HK-2 (cell line): Measurements from ENCODE around the gene P3H3.

Experiments
- DNase-seq: peaks from one replicate; pipeline ENCODE4 v3.0.0-alpha.2; 2018; ENCODE audit not compliant: unreplicated experiment

The P3H3 gene

DNA sequence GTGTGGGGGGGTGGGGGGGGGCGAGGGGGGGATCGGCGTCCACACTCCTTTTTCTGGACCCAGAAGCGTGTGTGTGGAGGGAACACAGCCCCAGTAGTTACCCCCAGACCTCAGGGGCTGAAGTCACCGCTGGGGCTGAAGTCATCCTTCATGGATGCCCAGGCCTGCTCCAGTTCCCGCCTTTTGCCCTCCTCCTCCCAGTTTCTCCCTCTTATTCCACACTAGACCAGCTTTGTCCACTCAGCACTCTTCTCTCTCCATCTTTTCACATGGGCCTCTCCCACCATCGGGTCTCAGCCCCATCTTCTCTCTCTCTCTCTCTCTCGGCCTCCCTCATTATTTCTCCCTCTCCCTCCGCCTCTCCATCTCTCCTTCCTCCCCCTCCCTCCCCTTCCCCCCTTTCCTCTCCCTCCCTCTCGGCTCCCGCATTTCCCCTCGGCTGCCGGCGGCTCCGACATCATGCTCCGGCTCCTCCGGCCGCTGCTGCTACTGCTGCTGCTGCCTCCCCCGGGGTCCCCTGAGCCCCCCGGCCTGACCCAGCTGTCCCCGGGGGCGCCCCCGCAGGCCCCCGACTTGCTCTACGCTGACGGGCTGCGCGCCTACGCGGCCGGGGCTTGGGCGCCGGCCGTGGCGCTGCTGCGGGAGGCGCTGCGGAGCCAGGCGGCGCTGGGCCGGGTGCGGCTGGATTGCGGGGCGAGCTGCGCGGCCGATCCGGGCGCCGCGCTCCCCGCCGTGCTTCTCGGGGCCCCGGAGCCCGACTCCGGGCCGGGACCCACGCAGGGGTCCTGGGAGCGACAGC lies at the start of gene P3H3:
TSS of gene P3H3 (plus strand) at position 426 of the 799 bp plus-strand sequence. CDS start at position 460, 34 bp downstream.
- DNase-seq: peak; percentile 53

DNA sequence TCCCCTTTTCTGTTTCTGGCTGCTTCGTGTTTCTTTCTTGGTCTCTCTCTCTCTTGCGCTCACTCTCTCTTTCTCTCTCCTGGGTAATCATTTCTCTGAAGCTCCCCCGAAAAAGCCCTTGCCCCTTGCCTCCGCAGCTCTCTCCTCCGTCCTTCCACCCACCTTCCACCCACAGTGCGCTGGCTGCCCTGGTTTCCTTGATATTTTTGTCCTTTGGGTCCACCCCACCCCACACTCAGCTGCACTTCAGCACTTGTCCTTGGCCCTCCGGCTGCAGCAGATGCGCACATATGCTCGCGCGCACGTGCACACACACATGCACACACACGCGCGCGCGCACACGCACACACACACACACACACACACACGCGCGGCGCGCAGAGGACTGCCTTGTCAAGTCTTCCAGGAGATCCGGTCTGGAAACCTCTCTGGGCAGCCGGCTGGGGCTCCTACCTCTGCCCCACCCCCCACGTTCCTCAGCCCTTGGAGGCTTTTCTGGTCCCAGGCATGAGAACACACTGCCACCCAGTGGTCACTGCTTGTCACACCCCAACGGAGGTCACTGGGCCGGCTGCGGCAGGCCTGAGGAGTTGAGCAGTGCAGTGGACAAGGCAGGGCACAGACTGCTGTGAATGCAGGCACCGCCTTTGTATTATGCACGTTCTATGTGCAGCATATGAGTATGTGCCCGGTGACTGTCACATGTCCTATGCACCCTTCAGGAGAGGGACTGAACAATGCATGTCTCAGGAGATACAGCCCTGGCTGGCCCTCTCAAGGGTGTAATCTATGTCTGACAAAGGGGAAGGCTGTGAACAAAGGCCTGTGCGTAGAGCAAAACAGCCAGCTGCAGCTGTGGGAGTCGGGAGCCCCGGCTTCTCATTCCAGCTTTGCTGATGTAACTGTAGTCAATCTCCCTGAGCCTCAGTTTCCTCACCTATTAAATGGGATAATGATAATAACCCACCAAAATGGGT lies 49.3 kb upstream of the P3H3 start:
- peak; percentile 96 for DNase-seq

DNA sequence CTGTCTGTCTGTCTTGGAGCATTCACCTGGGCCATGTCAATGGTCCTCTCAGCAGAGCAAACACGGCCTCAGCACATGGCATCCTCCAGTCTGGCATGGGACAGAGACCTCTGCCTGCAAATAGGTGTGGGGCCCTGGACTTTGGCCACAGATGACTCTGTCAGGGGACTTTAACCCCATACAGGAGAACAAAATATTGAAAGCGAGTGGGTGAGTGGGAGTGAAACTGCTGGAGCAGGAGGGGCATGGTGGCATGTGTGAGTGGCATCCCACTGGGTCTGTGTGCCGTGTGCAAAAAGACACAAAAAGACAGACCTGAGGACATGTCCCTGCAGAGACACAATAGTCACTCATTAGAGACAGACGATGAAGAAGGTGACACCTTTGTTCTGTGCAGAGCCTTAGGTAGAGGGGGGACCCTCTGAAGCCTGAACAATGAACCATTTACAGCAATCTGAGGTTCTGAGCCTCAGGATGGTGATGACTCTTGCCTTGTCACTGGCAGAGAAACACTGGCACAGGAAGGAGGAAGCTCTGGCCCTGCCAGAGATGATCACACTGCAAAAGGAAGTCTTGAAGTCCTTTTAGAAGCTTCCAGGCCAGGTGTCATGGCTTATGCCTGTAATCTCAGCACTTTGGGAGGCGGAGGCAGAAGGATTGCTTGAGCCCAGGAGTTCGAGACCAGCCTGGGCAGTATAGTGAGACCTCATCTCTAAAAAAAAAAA lies 48.3 kb upstream of the P3H3 start:
- DNase-seq: no peak

GRCh38 chr12:6780573-6780972 lies 47.6 kb upstream of the P3H3 start:
- no peak for DNase-seq

- DNase-seq: no peak
Observed at GRCh38 chr12:6782119-6782518, 46.1 kb upstream of the P3H3 start.

DNA sequence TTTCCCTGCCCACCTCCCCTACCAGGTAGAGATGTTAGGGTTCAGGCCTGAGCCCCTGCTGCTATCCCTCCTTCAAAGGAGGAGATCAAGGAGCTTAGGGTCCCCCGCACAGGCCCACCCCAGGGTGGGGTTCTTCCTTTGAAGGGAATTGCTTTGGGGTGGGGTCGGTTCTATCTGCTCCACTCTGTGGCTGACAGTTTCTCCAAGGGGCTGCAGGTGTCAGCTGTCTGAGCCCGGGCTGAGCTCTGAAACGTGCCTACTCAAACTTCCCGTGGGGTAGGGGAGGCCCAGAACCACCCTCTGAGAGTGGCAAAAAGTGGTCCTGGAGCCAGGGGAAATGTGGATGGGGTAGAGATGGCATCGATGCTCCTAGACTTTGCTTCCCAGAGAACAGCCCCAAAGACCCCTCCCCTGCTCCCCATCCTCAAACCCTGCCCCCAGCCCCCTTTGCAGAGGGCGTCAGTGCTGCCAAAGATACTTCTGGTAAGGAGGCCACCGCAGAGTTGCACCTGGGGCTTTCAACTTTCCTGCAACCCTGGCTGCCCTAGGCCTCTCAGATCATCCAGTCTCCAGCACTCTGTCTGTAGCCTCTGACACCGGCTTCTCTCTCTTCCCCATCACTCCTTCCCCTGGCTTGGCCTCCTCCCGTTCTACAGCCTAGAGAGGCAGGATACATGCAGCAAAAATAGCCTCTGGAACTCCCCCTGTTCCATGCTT lies 45.2 kb upstream of the P3H3 start:
- no peak for DNase-seq

- DNase-seq: no peak
Observed at GRCh38 chr12:6783828-6784227, 44.4 kb upstream of the P3H3 start.

GRCh38 chr12:6784296-6784695 lies 43.9 kb upstream of the P3H3 start:
- DNase-seq: no peak

DNA sequence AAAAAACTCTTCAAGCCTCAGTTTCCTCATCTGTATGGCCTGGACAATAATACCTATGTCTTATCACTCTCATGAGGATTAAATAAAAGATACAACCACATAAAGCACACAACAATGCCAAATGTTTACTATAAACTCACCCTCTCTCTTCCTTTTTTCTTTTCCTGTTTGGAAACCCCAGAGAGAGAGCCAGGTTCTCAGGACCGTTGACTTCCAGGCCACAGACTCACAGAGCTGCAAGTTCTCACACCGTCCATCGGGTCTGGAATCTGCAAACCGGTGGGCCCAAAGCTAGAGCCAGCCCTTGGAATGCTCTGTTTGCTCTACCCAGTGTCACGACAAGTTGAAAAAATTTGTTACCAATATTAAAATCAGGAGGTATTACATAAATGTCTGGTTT lies 43.4 kb upstream of the P3H3 start:
- DNase-seq: no peak

- DNase-seq: no peak
Observed at GRCh38 chr12:6786416-6787094, 41.7 kb upstream of the P3H3 start.

- DNase-seq: no peak
Observed at GRCh38 chr12:6787309-6787708, 40.9 kb upstream of the P3H3 start.

DNA sequence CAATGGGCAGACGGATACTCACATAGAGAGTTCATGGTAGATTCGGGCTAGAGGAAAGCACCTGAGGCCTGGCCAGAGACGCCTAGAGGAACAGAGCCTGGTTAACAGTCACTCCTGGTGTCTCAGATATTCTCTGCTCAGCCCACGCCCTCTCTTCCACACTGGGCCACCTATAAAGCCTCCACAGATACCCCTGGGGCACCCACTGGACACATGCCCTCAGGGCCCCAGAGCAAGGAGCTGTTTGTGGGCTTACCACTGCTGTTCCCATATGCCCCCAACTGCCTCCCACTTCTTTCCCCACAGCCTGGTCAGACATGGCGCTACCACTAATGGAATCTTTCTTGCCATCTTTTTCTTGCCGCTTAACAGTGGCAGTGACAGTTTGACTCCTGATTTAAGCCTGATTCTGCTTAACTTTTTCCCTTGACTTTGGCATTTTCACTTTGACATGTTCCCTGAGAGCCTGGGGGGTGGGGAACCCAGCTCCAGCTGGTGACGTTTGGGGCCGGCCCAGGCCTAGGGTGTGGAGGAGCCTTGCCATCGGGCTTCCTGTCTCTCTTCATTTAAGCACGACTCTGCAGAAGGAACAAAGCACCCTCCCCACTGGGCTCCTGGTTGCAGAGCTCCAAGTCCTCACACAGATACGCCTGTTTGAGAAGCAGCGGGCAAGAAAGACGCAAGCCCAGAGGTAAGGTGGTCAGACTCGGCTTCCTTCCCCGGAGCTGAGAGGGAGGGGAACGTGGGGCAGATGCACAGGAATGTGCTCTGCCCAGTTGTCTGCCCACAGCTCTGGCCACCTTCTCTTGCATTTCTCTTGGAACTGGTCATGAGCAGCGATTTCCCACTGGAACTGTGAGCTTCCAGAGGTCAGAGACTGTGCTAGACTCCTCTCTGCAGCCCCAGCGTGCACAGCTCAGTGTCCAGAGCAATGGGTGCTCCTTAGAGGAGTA lies 39.0 kb upstream of the P3H3 start, which contains the start of gene CD4:
TSS of gene CD4 (plus strand) at position 557 of the 953 bp plus-strand sequence. CDS start 10,611 bp downstream, outside the sequence.
- DNase-seq: no peak

- no peak for DNase-seq
Observed at GRCh38 chr12:6790496-6791150, 37.6 kb upstream of the P3H3 start.

DNA sequence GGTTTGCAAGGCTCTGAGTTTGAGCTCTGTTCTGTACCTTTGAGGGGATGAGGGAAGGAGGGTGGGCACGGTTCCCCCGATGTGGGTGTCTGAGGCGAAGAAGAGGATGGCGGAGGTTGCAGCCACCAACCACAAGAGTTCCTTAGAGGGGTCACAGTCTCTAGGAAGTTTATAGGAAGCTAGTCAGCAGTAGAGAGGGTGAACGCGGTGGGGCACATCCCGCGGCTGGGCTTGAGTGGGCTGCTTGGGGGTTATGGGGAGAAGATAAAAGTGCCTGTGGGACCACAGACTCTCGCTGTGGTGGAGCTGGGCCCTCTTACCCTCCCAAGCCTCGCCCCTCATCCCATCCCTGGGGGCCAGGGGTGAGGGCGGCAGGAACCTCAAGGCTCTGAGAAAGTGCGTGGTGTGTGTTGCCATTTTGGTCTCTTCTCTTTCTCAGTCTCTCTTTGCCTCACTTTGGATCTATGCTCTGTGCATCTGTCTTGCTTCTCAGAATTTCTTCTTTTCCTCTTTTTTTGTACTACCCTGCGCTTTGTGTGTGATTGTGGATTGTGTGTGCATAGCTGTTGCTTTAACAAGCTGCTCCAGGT lies 36.2 kb upstream of the P3H3 start:
- DNase-seq: no peak

DNA sequence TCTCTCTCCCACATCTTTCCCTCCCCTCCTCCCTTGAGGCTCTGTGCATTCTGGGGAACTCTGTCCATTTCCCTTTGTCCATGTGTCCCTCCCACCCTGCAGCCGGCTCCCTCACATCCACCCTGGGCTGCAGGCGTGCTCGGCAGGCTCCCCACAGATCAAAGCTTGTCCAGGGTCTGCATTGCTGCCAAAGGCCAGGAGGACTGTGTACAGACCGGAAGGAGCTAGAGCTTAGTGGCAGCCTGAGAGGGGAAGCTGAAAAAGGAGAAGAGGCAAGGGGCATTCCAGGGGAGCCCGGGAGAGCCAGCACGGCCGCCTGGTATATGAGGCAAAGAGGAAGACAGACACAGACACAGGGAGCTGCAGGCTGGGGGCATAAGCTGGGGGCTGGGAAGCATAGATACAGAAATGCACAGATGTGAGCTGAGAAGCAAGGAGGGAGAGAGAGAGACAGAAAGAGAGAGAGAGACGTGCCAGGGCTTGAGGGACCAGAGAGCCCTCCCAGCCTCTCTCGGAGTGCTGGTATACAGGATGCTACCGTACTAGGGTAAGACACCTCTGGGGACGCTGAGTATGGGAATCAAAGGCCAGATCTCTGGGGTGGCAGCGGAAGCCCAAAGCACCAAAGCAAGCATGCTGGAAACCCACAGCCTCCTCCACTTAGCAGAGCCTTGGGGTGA lies 35.5 kb upstream of the P3H3 start:
- no peak for DNase-seq

DNA sequence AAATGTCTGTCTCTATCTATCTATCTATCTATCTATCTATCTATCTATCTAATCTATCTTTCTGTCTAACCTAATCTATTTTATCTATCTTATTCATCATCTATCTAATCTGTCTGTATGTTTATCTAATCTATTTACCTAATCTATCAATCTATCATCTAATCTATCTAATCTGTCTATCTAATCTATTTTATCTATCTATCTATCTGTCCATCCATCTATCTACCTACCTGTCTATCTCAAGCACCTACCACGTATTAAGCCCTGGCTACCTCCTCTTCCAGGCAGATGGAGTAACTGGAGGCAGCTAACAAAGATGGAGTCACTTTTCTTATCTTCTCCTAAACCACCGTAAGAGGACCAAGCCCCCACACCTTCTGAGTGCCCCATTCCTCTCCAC lies 33.1 kb upstream of the P3H3 start:
- no peak for DNase-seq

GRCh38 chr12:6796576-6796975 lies 31.6 kb upstream of the P3H3 start:
- DNase-seq: no peak

- no peak for DNase-seq
Observed at GRCh38 chr12:6799147-6799546, 29.1 kb upstream of the P3H3 start.
